Caki2 (cell line): ENCODE measurements around the gene DHRS9. TPM values are rescaled to one million over a fixed set of nuclear protein-coding genes. Genes with fewer than 3 reads are reported as not detected.
A peak's percentile ranks its signal among the peaks of the same experiment; 100 is the strongest.

Experiments used
- DNase-seq: peaks from one replicate; pipeline ENCODE4 v3.0.0-alpha.2; 2015; ENCODE audit warnings: low read depth
- in situ Hi-C: cut with HindIII; loops from 2 replicates; pipeline ENCODE4 v1.10.0; 2016; ENCODE audit warnings: low sequenced_read_pairs, low pct_unique_long_range_greater_than_20kb, mixed read lengths
- total RNA-seq: library from RNA; depleted of rRNA; stranded (reverse); fragments of >200 nt; shearing (Covaris generic); gene quantifications from 2 replicates; pipeline ENCODE4 v1.2.3, GENCODE V29; 2014; ENCODE audit warnings: low replicate concordance

Gene DHRS9
- total RNA-seq, 1 experiment from 2014 or later, result 0.88 TPM

DNA sequence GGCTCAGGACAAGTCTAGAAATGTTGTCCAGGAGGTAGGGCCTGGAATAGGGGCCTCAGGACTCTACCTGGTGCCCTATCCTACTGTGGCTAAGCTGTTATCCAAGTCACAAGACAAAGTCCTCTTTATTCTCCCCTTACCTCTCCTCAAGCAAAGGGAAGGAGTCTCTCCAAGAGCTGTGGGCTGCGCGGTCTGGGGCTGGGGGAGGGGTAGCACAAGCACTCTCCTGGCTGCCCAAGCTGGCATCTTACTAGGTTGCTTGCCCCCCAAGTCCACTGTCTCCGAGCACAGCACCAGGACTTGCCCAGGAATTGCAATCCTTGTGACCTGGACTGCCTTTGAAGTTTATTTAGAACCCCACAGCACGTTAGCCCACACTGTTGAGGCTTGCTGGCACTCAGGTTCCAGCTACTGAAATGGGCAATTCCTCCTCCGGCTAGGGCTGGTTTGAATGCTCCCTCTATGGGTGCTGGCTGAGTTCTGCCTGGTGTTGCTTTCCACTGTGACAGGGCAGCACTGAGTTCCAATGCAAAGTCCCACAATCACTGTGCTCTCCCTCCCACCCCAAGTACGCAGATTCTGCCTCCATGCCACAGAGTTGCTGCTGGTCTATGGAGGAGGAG lies 18.5 kb downstream of the DHRS9 start:
- no peak for DNase-seq

DNA sequence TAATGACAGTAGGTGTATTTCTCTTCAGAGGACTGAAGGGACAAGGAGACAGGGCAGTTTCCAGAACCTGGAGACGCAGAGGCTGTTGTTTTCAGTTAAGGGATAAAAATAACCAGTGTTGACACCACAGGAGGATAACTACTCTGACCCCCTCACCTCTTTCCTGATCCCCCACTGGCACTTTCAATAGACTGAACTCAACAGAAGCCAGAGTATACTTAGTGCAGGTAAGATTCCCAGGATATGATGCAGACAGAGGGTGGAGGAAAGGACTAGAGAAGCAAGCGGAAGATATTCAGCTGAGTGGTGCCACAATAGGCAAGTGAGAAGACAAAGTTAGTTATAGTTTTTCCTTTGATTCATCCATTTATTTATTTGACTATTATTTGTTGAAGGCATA lies 19.8 kb downstream of the DHRS9 start:
- in situ Hi-C loops, result loop anchor here (25.0 kb wide), 1 partner anchor 127 kb away; no protein-coding TSS in a partner anchor
- no peak for DNase-seq

More for the DNA sequence above, 18.5 kb downstream of the DHRS9 start:
- in situ Hi-C loops, result loop anchor here (25.0 kb wide), 1 partner anchor 126 kb away; no protein-coding TSS in a partner anchor

- in situ Hi-C loops, result loop anchor here (25.0 kb wide), 1 partner anchor 128 kb away; no protein-coding TSS in a partner anchor
- no peak for DNase-seq
These were observed 20.9 kb downstream of the DHRS9 start for GRCh38 chr2:169090133-169090820.

DNA sequence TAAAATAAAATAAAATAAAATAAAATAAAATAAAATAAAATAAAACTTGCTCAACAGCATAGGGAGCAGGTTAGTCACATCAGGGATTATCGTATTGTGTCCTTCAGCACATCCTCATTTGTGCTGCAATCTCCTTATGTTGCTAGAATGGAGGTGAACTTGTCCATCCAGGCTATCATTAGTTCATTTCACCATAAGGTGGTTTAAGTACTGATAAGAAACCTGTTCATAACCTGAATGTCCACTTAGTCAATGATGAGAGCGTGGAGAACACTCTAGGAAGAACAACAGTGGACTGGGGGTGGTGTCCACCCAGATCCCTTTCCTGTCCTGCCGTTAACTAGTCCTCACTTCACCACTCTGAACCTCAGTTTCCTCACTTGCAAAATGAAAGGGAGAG lies 21.9 kb downstream of the DHRS9 start:
- in situ Hi-C loops, result loop anchor here (25.0 kb wide), 1 partner anchor 129 kb away; no protein-coding TSS in a partner anchor
- DNase-seq, result no peak

GRCh38 chr2:169091761-169092519 lies 22.6 kb downstream of the DHRS9 start:
- in situ Hi-C loops, result loop anchor here (25.0 kb wide), 1 partner anchor 130 kb away; no protein-coding TSS in a partner anchor
- peak; percentile 62 for DNase-seq

- no peak for DNase-seq
- in situ Hi-C loops, result loop anchor here (25.0 kb wide), 1 partner anchor 131 kb away; no protein-coding TSS in a partner anchor
These were observed 24.2 kb downstream of the DHRS9 start for GRCh38 chr2:169093535-169093934.

DNA sequence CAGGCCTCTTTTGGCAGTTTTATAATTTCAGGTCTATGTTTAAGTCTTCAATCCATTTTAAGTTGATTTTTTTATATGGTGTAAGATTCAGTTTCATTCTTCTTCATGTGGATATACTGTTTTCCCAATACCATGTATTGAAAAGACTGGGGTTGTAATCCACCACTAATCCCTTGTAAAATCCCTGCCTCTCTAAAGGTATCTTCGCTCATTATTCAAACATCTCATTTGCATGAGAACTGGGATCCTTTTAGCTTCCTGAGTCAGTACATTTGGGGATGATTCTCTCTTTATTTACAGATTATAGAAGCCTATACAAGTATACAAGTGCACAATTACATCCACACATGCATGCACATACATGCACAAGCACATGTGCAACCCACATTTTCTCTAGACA lies 25.3 kb downstream of the DHRS9 start:
- in situ Hi-C loops, result loop anchor here (25.0 kb wide), 1 partner anchor 132 kb away; no protein-coding TSS in a partner anchor

GRCh38 chr2:169095621-169096105 lies 26.3 kb downstream of the DHRS9 start:
- in situ Hi-C loops, result loop anchor here (25.0 kb wide), 1 partner anchor 133 kb away; no protein-coding TSS in a partner anchor
- DNase-seq, result peak; percentile 70

More for the DNA sequence above, 25.3 kb downstream of the DHRS9 start:
- DNase-seq, result no peak

- no peak for DNase-seq
- in situ Hi-C loops, result no loop called here
These were observed 35.5 kb downstream of the DHRS9 start for GRCh38 chr2:169104848-169105247.

DNA sequence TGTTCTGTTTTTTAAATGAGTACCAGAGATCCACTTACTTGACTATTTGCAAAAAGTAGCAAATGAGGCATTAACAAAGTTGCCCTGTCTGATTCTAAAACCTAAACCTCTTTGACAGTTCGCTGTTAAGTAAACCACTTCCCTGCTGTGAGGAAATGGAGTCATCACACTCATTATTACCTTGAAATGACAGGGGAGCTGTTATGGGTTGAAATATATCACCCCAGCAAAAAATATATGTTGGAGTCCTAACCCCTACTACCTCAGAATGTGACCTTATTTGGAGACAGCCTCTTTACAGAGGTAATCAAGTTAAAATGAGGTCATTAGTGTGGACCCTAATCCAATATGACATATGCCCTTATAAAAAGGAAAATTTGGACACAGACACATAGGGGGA lies 36.1 kb downstream of the DHRS9 start:
- no peak for DNase-seq
- in situ Hi-C loops, result no loop called here

GRCh38 chr2:169106134-169106533 lies 36.8 kb downstream of the DHRS9 start:
- DNase-seq, result no peak
- in situ Hi-C loops, result no loop called here

- in situ Hi-C loops, result no loop called here
- no peak for DNase-seq
These were observed 37.5 kb downstream of the DHRS9 start for GRCh38 chr2:169106563-169107545.

DNA sequence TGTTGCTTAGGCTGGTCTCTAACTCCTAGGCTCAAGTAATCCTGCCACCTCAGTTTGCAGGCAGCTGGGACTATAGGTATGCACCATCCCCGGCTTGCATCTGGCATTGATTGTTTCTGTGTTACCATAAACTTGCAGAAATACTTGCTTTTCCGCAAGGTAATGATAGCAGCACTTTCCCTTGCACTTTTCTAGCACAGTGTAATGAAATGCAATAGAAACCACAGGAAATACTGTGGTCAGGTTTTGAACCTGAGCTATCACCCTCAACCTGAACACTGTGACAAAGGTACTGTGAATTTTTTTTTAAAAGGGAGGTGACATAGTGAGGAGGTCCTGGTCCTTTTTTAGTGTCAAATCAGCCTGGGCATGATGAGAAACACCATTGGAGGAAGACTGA lies 38.3 kb downstream of the DHRS9 start:
- DNase-seq, result no peak
- in situ Hi-C loops, result no loop called here

DNA sequence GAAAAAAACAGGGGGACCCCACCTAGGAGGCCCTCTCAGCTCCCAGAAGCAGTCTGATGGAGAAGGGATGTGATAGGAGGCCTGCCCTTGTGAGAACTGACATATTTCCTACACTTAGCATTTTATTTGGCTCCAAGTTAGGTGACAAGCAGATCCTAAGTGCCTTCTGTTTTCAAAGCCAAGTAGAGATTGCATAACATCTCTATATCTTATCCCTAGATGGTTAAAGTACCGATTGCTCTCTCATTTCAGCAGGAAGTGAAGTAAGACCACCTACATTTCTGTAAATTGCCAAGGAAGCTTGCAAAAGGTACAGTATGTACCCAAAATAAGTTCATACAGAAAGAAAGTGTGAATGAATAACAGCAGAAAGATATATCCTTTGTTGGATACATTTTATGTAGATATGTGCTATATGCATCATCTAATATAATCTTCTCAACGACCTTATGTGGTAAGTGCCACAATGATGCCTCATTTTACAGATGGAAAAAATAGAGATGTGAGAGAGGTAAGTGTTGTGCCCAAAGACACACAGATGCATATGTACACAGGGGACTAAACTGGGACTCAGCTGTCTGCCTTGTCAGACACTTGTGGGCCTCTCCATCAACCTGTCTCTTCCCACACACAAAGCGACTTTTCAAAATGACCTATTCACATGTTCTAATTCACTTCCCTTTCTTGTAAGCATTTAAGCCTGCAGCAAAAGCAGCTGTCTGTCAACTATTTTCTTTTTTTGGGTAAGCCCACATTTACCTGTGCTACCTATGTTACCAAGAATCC lies 38.9 kb downstream of the DHRS9 start:
- in situ Hi-C loops, result no loop called here
- no peak for DNase-seq

- DNase-seq, result peak; percentile 55
- in situ Hi-C loops, result no loop called here
These were observed 40.4 kb downstream of the DHRS9 start for GRCh38 chr2:169109502-169110409.

GRCh38 chr2:169110419-169110818 lies 41.1 kb downstream of the DHRS9 start:
- DNase-seq, result no peak
- in situ Hi-C loops, result no loop called here
